ENCODE results near the gene TMC3.

TMC3 gene

GRCh38 chr15:81294516-81294880, 79.5 kb downstream of the TMC3 start:
- Histone ChIP-seq H3K9me3 (ENCODE audit: severe bottlenecking) (no peaks in the 10 kb centered on the region), H3K36me3 (no peaks in the 10 kb centered on the region), H3K27me3 (ENCODE audit: insufficient read depth, low read depth, severe bottlenecking) (no peaks in the 10 kb centered on the region), H3K27ac (no peak overlapping the region), H3K4me3 (ENCODE audit: low read depth, low read length) (no peak overlapping the region)
- TF ChIP-seq CTCF (IDR thresholded peaks at IDR 0.05; ENCODE audit: low read depth, low read length) = 0 out of 2 replicates have a peak, but pooled peaks have one; percentile 4
- DNase-seq = no peak

GRCh38 chr15:81293728-81294515, 80.1 kb downstream of the TMC3 start:
- H3K36me3 ChIP-seq = no peaks in the 10 kb centered on the region
- no peak for DNase-seq
- TF ChIP-seq CTCF (IDR thresholded peaks at IDR 0.05; ENCODE audit: low read depth, low read length) = no peak
- no peaks in the 10 kb centered on the region for H3K9me3 ChIP-seq (ENCODE audit: severe bottlenecking)
- no peaks in the 10 kb centered on the region for H3K27me3 ChIP-seq (ENCODE audit: insufficient read depth, low read depth, severe bottlenecking)
- H3K4me3 ChIP-seq (ENCODE audit: low read depth, low read length) = no peak overlapping the region
- no peak overlapping the region for H3K27ac ChIP-seq

- H3K27ac ChIP-seq = no peak overlapping the region
- no peaks in the 10 kb centered on the region for H3K27me3 ChIP-seq (ENCODE audit: insufficient read depth, low read depth, severe bottlenecking)
- H3K4me3 ChIP-seq (ENCODE audit: low read depth, low read length) = no peak overlapping the region
- TF ChIP-seq CTCF (IDR thresholded peaks at IDR 0.05; ENCODE audit: low read depth, low read length) = no peak
- DNase-seq = no peak
- H3K36me3 ChIP-seq = no peaks in the 10 kb centered on the region
- H3K9me3 ChIP-seq (ENCODE audit: severe bottlenecking) = no peaks in the 10 kb centered on the region
These were observed 81.5 kb downstream of the TMC3 start for GRCh38 chr15:81292523-81293001.

GRCh38 chr15:81291916-81292522, 82.0 kb downstream of the TMC3 start:
- no peak overlapping the region for H3K27ac ChIP-seq
- no peak for DNase-seq

GRCh38 chr15:81289910-81290309, 84.1 kb downstream of the TMC3 start:
- H3K27ac ChIP-seq = no peak overlapping the region
- no peaks in the 10 kb centered on the region for H3K9me3 ChIP-seq (ENCODE audit: severe bottlenecking)
- no peak for TF ChIP-seq CTCF (IDR thresholded peaks at IDR 0.05; ENCODE audit: low read depth, low read length)

More at GRCh38 chr15:81291916-81292522, 82.0 kb downstream of the TMC3 start:
- H3K36me3 ChIP-seq = no peaks in the 10 kb centered on the region
- no peaks in the 10 kb centered on the region for H3K27me3 ChIP-seq (ENCODE audit: insufficient read depth, low read depth, severe bottlenecking)
- H3K9me3 ChIP-seq (ENCODE audit: severe bottlenecking) = no peaks in the 10 kb centered on the region
- TF ChIP-seq CTCF (IDR thresholded peaks at IDR 0.05; ENCODE audit: low read depth, low read length) = no peak
- no peak overlapping the region for H3K4me3 ChIP-seq (ENCODE audit: low read depth, low read length)

More at GRCh38 chr15:81289910-81290309, 84.1 kb downstream of the TMC3 start:
- no peak for DNase-seq
- Histone ChIP-seq H3K27me3 (ENCODE audit: insufficient read depth, low read depth, severe bottlenecking) (no peaks in the 10 kb centered on the region), H3K4me3 (ENCODE audit: low read depth, low read length) (no peak overlapping the region), H3K36me3 (no peaks in the 10 kb centered on the region)

All from WERI-Rb-1 (cell line).